Esophagus (tissue), 2 donors: ENCODE measurements around the gene TRIM7. TPM values are rescaled to one million over a fixed set of nuclear protein-coding genes. Genes with fewer than 3 reads are reported as not detected.
"Not testable (repeated sequence)": the region's sequence is repeated elsewhere in the genome, so short reads cannot be mapped to it uniquely, and the experiment has no call there.

ENCODE experiments used
- H3K27ac ChIP-seq, 2 donors: one replicate each; pipeline ENCODE4 v1.5.1; 2013; ENCODE audit warnings: low read depth in 2 of 2, mild to moderate bottlenecking in 2 of 2, inconsistent platforms in 1 of 2, low read length in 1 of 2, moderate library complexity in 1 of 2
- H3K27me3 ChIP-seq, 2 donors: one replicate each; pipeline ENCODE4 v1.6.1; 2013; ENCODE audit warnings: low read length in 2 of 2, control low read depth in 1 of 2, mild to moderate bottlenecking in 1 of 2; ENCODE audit not compliant: insufficient read depth in 2 of 2, control insufficient read depth in 1 of 2
- H3K36me3 ChIP-seq, 2 donors: one replicate each; pipeline ENCODE4 v1.6.1; 2013; ENCODE audit warnings: low read length in 1 of 2; ENCODE audit not compliant: control insufficient read depth in 2 of 2, insufficient read depth in 2 of 2
- H3K4me1 ChIP-seq, 2 donors: one replicate each; pipeline ENCODE4 v1.6.1; 2013; ENCODE audit warnings: low read length in 1 of 2; ENCODE audit not compliant: control insufficient read depth in 2 of 2, insufficient read depth in 2 of 2
- H3K4me3 ChIP-seq, 2 donors: one replicate each; pipeline ENCODE4 v1.5.1; 2013; ENCODE audit warnings: low read length in 2 of 2, mild to moderate bottlenecking in 2 of 2, low read depth in 1 of 2, moderate library complexity in 1 of 2
- H3K9me3 ChIP-seq, 2 donors: one replicate each; pipeline ENCODE4 v1.6.1; 2013; ENCODE audit warnings: mild to moderate bottlenecking in 2 of 2, low read depth in 1 of 2, low read length in 1 of 2, moderate library complexity in 1 of 2; ENCODE audit not compliant: control insufficient read depth in 2 of 2, insufficient read depth in 1 of 2
- WGBS, 2 donors: extraction: QIAGEN DNeasy Blood & Tissue Kit; methylation state at CpG; one replicate each; pipeline ENCODE4 v1.1.7; 2013; 5-methylcytosine and 5-hydroxymethylcytosine counted together
- polyA plus RNA-seq, 2 donors: library from polyadenylated mRNA; stranded (reverse); fragments of 200-250 nt; gene quantifications; one replicate each; pipeline ENCODE4 v1.2.3, GENCODE V29; 2013
- donor health status: healthy with polysubstance abuse.
- donor health status: Bipolar disorder and iron deficiency.

Gene TRIM7
- polyA plus RNA-seq, 2 donors = 26.9 to 33.8 TPM

- not testable (repeated sequence) for H3K27ac ChIP-seq, H3K27me3 ChIP-seq, H3K36me3 ChIP-seq, H3K9me3 ChIP-seq, H3K4me1 ChIP-seq, H3K4me3 ChIP-seq
- WGBS, 2 donors = 78 to 86% methylated on average over 9 to 10 of the region's 10 CpGs
Measured at GRCh38 chr5:181214249-181214648, 9.3 kb upstream of the TRIM7 start.

GRCh38 chr5:181212934-181213333, 7.9 kb upstream of the TRIM7 start:
- no peak overlapping the region for H3K4me3 ChIP-seq
- peaks cover 0 to 2% of the 10 kb centered on the region in 2 donors for H3K4me1 ChIP-seq
- H3K9me3 ChIP-seq = no peaks in the 10 kb centered on the region
- H3K27me3 ChIP-seq = no peaks in the 10 kb centered on the region
- no peak overlapping the region for H3K27ac ChIP-seq
- no peaks in the 10 kb centered on the region for H3K36me3 ChIP-seq
- WGBS, 2 donors = 68 to 69% methylated on average over 2 of the region's 2 CpGs

GRCh38 chr5:181212080-181212479, 7.1 kb upstream of the TRIM7 start:
- Histone ChIP-seq H3K27ac (no peak overlapping the region), H3K27me3 (no peaks in the 10 kb centered on the region), H3K9me3 (no peaks in the 10 kb centered on the region), H3K36me3 (no peaks in the 10 kb centered on the region), H3K4me1 (peaks cover 0 to under 1% of the 10 kb centered on the region in 2 donors), H3K4me3 (no peak overlapping the region)
- 93 to 94% methylated on average over 6 of the region's 6 CpGs for WGBS, 2 donors

- Histone ChIP-seq H3K27me3 (no peaks in the 10 kb centered on the region), H3K36me3 (no peaks in the 10 kb centered on the region)
- 46 to 59% methylated on average over 7 of the region's 7 CpGs for WGBS, 2 donors
Measured at GRCh38 chr5:181211208-181211607, 6.2 kb upstream of the TRIM7 start.

GRCh38 chr5:181210698-181211097, 5.7 kb upstream of the TRIM7 start:
- not testable (repeated sequence) for H3K27me3 ChIP-seq, H3K27ac ChIP-seq, H3K4me1 ChIP-seq, H3K9me3 ChIP-seq, H3K4me3 ChIP-seq, H3K36me3 ChIP-seq
- WGBS, 2 donors = 77 to 83% methylated on average over 17 of the region's 17 CpGs

More at GRCh38 chr5:181211208-181211607, 6.2 kb upstream of the TRIM7 start:
- Histone ChIP-seq H3K4me1 (no peaks in the 10 kb centered on the region), H3K9me3 (no peaks in the 10 kb centered on the region), H3K4me3 (no peak overlapping the region), H3K27ac (no peak overlapping the region)

GRCh38 chr5:181210148-181210547, 5.2 kb upstream of the TRIM7 start:
- H3K27ac ChIP-seq, H3K27me3 ChIP-seq, H3K4me1 ChIP-seq, H3K4me3 ChIP-seq, H3K36me3 ChIP-seq, H3K9me3 ChIP-seq: not testable (repeated sequence)
- 73 to 79% methylated on average over 10 to 11 of the region's 11 CpGs for WGBS, 2 donors

- WGBS, 2 donors = 81 to 88% methylated on average over 23 to 24 of the region's 24 CpGs
- not testable (repeated sequence) for H3K27ac ChIP-seq, H3K4me1 ChIP-seq, H3K9me3 ChIP-seq, H3K36me3 ChIP-seq, H3K4me3 ChIP-seq, H3K27me3 ChIP-seq
Measured at GRCh38 chr5:181209006-181209405, 4.0 kb upstream of the TRIM7 start.

GRCh38 chr5:181207960-181208253, 2.9 kb upstream of the TRIM7 start:
- Histone ChIP-seq H3K27ac (no peak overlapping the region), H3K36me3 (no peaks in the 10 kb centered on the region), H3K4me1 (peaks cover 0 to 14% of the 10 kb centered on the region in 2 donors), H3K27me3 (no peaks in the 10 kb centered on the region), H3K9me3 (no peaks in the 10 kb centered on the region), H3K4me3 (no peak overlapping the region)
- WGBS, 2 donors = 40 to 46% methylated on average over 3 of the region's 3 CpGs

- Histone ChIP-seq H3K27ac (peak overlapping the region; percentile 47 to 86), H3K9me3 (no peaks in the 10 kb centered on the region), H3K4me3 (peak overlapping the region; percentile 54 to 61), H3K36me3 (no peaks in the 10 kb centered on the region), H3K27me3 (no peaks in the 10 kb centered on the region), H3K4me1 (peaks cover 0 to 14% of the 10 kb centered on the region in 2 donors)
- WGBS, 2 donors = 0% methylated on average over 36 of the region's 36 CpGs
Measured at GRCh38 chr5:181207214-181207959, 2.4 kb upstream of the TRIM7 start.
